ENCODE data around the gene USP20.

DNA sequence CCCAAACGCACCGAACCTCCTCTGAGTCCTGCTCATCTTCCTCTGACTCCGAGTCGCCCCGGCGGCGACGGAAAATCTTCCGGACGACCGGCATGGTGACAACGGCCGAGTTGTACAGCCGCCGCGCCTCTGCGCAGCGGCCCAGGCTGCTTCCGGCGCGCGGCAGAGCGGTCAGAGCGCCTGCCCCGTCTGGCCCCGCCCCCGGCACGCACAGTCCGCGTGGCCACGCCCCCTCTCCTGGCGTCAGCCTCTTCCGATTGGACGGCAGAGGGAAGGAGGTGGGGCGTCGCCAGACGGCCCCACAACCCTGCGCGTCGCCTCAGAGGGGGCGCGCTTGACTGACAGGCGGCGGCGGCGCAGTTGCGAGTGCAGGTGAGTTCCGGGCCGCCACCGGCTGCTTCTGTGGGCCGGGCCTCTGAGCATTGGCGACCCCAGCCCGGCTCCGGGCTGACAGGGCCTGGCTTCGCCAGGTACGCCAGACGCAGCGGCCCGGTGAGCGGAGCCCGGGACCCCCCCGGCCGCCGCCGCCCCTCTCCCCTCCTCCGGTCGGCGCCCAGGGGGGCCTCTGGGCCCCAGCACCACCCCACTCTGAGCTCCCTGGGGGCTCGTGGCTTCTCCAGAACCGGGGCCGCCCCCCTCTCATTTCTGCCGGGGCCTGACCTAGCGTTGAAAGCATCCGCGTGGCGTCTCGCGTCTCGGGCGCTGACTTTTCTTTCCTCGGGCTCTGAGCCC lies at the start of gene USP20, which contains the start of gene C9orf78:
- TF ChIP-seq BHLHE40 (IDR thresholded peaks at IDR 0.05; ENCODE audit: borderline replicate concordance) (no peak), SP1 (IDR thresholded peaks at IDR 0.05) (no peak), FOXK2 (IDR thresholded peaks at IDR 0.05) (no peak), TARDBP (IDR thresholded peaks at IDR 0.05) (no peak), ELF4 (IDR thresholded peaks at IDR 0.05) (peak; percentile 42; the same call in 1 of the 2 replicates), NFRKB (IDR thresholded peaks at IDR 0.05) (no peak), FOXA1 (IDR thresholded peaks at IDR 0.05) (no peak), L3MBTL2 (conservative IDR thresholded peaks at IDR 0.05) (no peak)
- TF ChIP-seq, protein P1, sequence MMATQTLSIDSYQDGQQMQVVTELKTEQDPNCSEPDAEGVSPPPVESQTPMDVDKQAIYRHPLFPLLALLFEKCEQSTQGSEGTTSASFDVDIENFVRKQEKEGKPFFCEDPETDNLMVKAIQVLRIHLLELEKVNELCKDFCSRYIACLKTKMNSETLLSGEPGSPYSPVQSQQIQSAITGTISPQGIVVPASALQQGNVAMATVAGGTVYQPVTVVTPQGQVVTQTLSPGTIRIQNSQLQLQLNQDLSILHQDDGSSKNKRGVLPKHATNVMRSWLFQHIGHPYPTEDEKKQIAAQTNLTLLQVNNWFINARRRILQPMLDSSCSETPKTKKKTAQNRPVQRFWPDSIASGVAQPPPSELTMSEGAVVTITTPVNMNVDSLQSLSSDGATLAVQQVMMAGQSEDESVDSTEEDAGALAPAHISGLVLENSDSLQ (IDR thresholded peaks at IDR 0.05): peak; percentile 98
